HepG2 (cell line): Measurements from ENCODE around the gene H1-8. TPM values are rescaled to one million over a fixed set of nuclear protein-coding genes. Genes with fewer than 3 reads are reported as not detected.
"Not testable (repeated sequence)": the region's sequence is repeated elsewhere in the genome, so short reads cannot be mapped to it uniquely, and the experiment has no call there.

Experiments used
- ARID5B ChIP-seq: IDR thresholded peaks from 2 replicates; pipeline ENCODE4 v1.4.0; 2020; ENCODE audit warnings: mild to moderate bottlenecking, missing genetic modification reagents
- FOXP1 ChIP-seq, 2 experiments: fragments of 450-650 bp in 1 of 2; IDR thresholded peaks; 2 replicates each; pipeline ENCODE4 v1.6.1; 2017 to 2018; ENCODE audit warnings: antibody characterized with exemption in 1 of 2
- GATAD2A ChIP-seq: IDR thresholded peaks from 2 replicates; pipeline ENCODE4 v1.6.1; 2016
- MAX ChIP-seq: IDR thresholded peaks from 2 replicates; pipeline ENCODE4 v1.6.1; 2012; ENCODE audit warnings: inconsistent platforms
- NR2F1 ChIP-seq, 2 experiments: fragments of 450-650 bp in 1 of 2; formaldehyde crosslinking in 1 of 2; IDR thresholded peaks; 2 replicates each; pipeline versions ENCODE4 v1.5.0 to v1.6.1; 2016 to 2020; ENCODE audit warnings: mild to moderate bottlenecking in 1 of 2, missing compliant biosample characterization in 1 of 2, missing genetic modification reagents in 1 of 2, moderate library complexity in 1 of 2
- PAXIP1 ChIP-seq: sonication (generic); formaldehyde crosslinking; conservative IDR thresholded peaks from 2 replicates; pipeline ENCODE4 v1.4.0; 2020; ENCODE audit warnings: mild to moderate bottlenecking, missing genetic modification reagents, moderate library complexity
- RXRB ChIP-seq: IDR thresholded peaks from 2 replicates; pipeline ENCODE4 v1.6.1; 2016; ENCODE audit warnings: borderline replicate concordance, missing genetic modification reagents, missing compliant biosample characterization
- SAP130 ChIP-seq: IDR thresholded peaks from 2 replicates; pipeline ENCODE4 v1.6.1; 2016; ENCODE audit warnings: low read depth
- SOX5 ChIP-seq: IDR thresholded peaks from 2 replicates; pipeline ENCODE4 v1.6.1; 2016; ENCODE audit warnings: borderline replicate concordance
- THAP11 ChIP-seq: IDR thresholded peaks from 2 replicates; pipeline ENCODE4 v1.6.1; 2016; ENCODE audit warnings: missing biosample characterization, missing genetic modification reagents
- THRA ChIP-seq: sonication (generic); formaldehyde crosslinking; IDR thresholded peaks from 2 replicates; pipeline ENCODE4 v1.4.0; 2020; ENCODE audit warnings: missing genetic modification reagents, borderline replicate concordance
- ZSCAN9 ChIP-seq: IDR thresholded peaks from 2 replicates; pipeline ENCODE4 v1.6.1; 2016; ENCODE audit warnings: borderline replicate concordance
- polyA plus RNA-seq, 8 experiments: library from polyadenylated mRNA; depleted of rRNA in 3 of 8; stranded (reverse) in 7 of 8; unstranded in 1 of 8; fragments of >200 nt; fragmentation: Illumina TruSeq in 4 of 8; extraction: Trizol in 4 of 8; gene quantifications; 2 replicates each; pipeline versions ENCODE4 v1.2.1 to v1.2.3, GENCODE V29; 2011 to 2016; ENCODE audit warnings: low read depth in 4 of 8, missing spikeins in 1 of 8, mixed read lengths in 1 of 8; ENCODE audit not compliant: insufficient read depth in 1 of 8
- total RNA-seq, 5 experiments: library from RNA; depleted of rRNA; stranded (reverse); fragments of >200 nt; fragmentation: Illumina TruSeq; extraction: Trizol; gene quantifications; 2 replicates each; pipeline ENCODE4 v1.2.3, GENCODE V29; 2016; ENCODE audit warnings: low read depth in 1 of 5

H1-8 gene
- total and polyA plus RNA-seq, 2 of the 13 experiments (the other 11 are each of a cell fraction or from before 2014, with no cell fraction given), result 0.08 TPM; not detected in 1

GRCh38 chr3:129498603-129499488 lies 44.1 kb upstream of the H1-8 start (continued):
- peak; percentile 41; the same call in 1 of the 2 replicates for TF ChIP-seq THRA (CRISPR knock-in tag)
- peak; percentile 83; the same call in 1 of the 2 replicates for TF ChIP-seq RXRB (CRISPR knock-in tag)
- TF ChIP-seq ZSCAN9, result peak; percentile 50; the same call in 1 of the 2 replicates
- TF ChIP-seq PAXIP1 (CRISPR knock-in tag), result 0 out of 2 replicates have a peak, but pooled peaks have one; percentile 44
- 0 out of 2 replicates have a peak, but pooled peaks have one; percentile 20 for TF ChIP-seq MAX
- peak; percentile 50; the same call in 1 of the 2 replicates for TF ChIP-seq SOX5 (CRISPR knock-in tag)
- TF ChIP-seq NR2F1 (CRISPR knock-in tag; IDR thresholded peaks at IDR 0.05), result peak in 1 of 2 experiments; percentile 41; a peak in 1 of 4 replicates
- TF ChIP-seq FOXP1 (IDR thresholded peaks at IDR 0.05), result not testable (repeated sequence)
- TF ChIP-seq FOXP1 (CRISPR knock-in tag; IDR thresholded peaks at IDR 0.05), result peak; percentile 46; the same call in 1 of the 2 replicates
- peak; percentile 69 for TF ChIP-seq SAP130 (CRISPR knock-in tag)
- peak; percentile 62 for TF ChIP-seq ARID5B (CRISPR knock-in tag)
- peak; percentile 84 for TF ChIP-seq GATAD2A (CRISPR knock-in tag)
- TF ChIP-seq THAP11, result 0 out of 2 replicates have a peak, but pooled peaks have one; percentile 16
